ENCODE results near the gene DNASE1L2. TPM values are rescaled to one million over a fixed set of nuclear protein-coding genes. Genes with fewer than 3 reads are reported as not detected.

DNASE1L2 gene
- total RNA-seq, 4 donors from 2014 or later = 0.88 to 4.5 (median 1.4) TPM

DNA sequence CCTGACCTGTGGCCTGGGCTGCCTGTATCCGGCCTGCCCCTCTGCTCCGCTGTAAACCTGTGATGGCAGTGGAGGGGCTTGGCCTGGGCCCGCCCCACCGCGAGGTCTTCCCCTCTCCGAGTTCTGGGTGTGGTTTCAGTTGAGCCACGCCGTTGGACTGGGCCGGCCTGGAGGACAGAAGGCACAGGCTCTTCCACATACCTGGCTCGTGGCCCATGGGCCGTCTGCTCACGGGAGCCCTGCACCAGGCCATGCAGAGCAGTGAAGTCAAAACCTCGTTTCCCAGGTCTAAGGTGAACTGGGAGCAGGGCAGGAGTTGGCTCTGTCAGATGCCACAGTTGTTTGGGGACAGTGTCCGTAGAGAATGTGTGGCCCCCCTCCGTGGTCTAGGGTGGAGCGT, 37.2 kb downstream of the DNASE1L2 start:
- intact Hi-C loops (cut with DNase I) = no loop called here
- H3K9me3 ChIP-seq = no peaks in the 10 kb centered on the region
- H3K36me3 ChIP-seq = peaks cover 3 to 18% of the 10 kb centered on the region in 2 donors
- H3K27me3 ChIP-seq = no peaks in the 10 kb centered on the region
- no peak for DNase-seq
- peaks cover 7 to 11% of the 10 kb centered on the region in 2 donors for H3K4me1 ChIP-seq
- no peak overlapping the region for H3K4me3 ChIP-seq (replicated peaks in 1 of 3)
- TF ChIP-seq, protein P1, sequence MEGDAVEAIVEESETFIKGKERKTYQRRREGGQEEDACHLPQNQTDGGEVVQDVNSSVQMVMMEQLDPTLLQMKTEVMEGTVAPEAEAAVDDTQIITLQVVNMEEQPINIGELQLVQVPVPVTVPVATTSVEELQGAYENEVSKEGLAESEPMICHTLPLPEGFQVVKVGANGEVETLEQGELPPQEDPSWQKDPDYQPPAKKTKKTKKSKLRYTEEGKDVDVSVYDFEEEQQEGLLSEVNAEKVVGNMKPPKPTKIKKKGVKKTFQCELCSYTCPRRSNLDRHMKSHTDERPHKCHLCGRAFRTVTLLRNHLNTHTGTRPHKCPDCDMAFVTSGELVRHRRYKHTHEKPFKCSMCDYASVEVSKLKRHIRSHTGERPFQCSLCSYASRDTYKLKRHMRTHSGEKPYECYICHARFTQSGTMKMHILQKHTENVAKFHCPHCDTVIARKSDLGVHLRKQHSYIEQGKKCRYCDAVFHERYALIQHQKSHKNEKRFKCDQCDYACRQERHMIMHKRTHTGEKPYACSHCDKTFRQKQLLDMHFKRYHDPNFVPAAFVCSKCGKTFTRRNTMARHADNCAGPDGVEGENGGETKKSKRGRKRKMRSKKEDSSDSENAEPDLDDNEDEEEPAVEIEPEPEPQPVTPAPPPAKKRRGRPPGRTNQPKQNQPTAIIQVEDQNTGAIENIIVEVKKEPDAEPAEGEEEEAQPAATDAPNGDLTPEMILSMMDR (IDR thresholded peaks at IDR 0.05) = no peak
- no peak for TF ChIP-seq POLR2A (IDR thresholded peaks at IDR 0.05)
- 87 to 94% methylated on average over 5 to 6 of the region's 16 CpGs for WGBS, 2 donors
- H3K27ac ChIP-seq = no peak overlapping the region

DNA sequence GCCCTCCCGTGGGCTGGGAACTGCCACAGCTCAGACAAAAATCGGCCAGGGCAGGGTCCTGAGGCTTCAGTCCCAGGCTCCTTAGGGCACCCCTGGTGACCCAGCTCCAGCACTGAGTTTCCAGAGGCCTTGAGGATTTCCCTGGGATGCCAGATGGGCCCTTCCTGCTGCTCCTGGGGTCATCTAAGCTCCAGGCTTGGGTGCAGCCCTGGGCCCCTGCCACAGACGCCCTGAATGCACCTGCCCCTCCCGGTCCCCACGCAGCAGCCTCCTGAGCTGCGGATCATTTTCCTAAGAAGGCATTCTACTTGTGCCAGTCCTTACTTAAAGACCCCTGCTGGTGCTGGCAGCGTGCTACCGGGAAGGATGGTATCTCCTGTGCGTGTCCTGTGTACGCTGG, 37.7 kb downstream of the DNASE1L2 start:
- no peak overlapping the region for H3K27ac ChIP-seq
- H3K4me1 ChIP-seq = peaks cover 7 to 9% of the 10 kb centered on the region in 2 donors
- no peaks in the 10 kb centered on the region for H3K9me3 ChIP-seq
- no peaks in the 10 kb centered on the region for H3K27me3 ChIP-seq
- H3K4me3 ChIP-seq (replicated peaks in 1 of 3) = no peak overlapping the region
- TF ChIP-seq, protein P1 (IDR thresholded peaks at IDR 0.05) = no peak
- TF ChIP-seq POLR2A (IDR thresholded peaks at IDR 0.05) = no peak
- 86 to 93% methylated on average over 6 to 8 of the region's 10 CpGs for WGBS, 2 donors
- DNase-seq = no peak
- intact Hi-C loops (cut with DNase I) = no loop called here
- peaks cover 3 to 18% of the 10 kb centered on the region in 2 donors for H3K36me3 ChIP-seq

GRCh38 chr16:2275476-2276367, 39.5 kb downstream of the DNASE1L2 start:
- no peak for TF ChIP-seq POLR2A (IDR thresholded peaks at IDR 0.05)
- TF ChIP-seq, protein P1 (IDR thresholded peaks at IDR 0.05) = no peak
- no peaks in the 10 kb centered on the region for H3K4me1 ChIP-seq
- H3K4me3 ChIP-seq (replicated peaks in 1 of 3) = no peak overlapping the region
- intact Hi-C loops (cut with DNase I) = no loop called here
- H3K36me3 ChIP-seq = peaks cover 6 to 27% of the 10 kb centered on the region in 2 donors
- H3K27ac ChIP-seq = no peak overlapping the region
- WGBS, 2 donors = 84 to 89% methylated on average over 26 to 29 of the region's 30 CpGs
- H3K9me3 ChIP-seq = no peaks in the 10 kb centered on the region
- no peaks in the 10 kb centered on the region for H3K27me3 ChIP-seq
- no peak for DNase-seq

- Histone ChIP-seq H3K4me3 (replicated peaks in 1 of 3) (no peak overlapping the region), H3K4me1 (no peaks in the 10 kb centered on the region), H3K9me3 (no peaks in the 10 kb centered on the region), H3K27me3 (no peaks in the 10 kb centered on the region), H3K27ac (no peak overlapping the region), H3K36me3 (peaks cover 10 to 33% of the 10 kb centered on the region in 2 donors)
- no peak for DNase-seq
- intact Hi-C loops (cut with DNase I) = no loop called here
- 80 to 87% methylated on average over 23 to 25 of the region's 26 CpGs for WGBS, 2 donors
- TF ChIP-seq, protein P1 (IDR thresholded peaks at IDR 0.05) = no peak
- no peak for TF ChIP-seq POLR2A (IDR thresholded peaks at IDR 0.05)
Observed at GRCh38 chr16:2276368-2277195, 40.3 kb downstream of the DNASE1L2 start.

Measured in thyroid gland (tissue), 4 donors.